Body of pancreas (tissue), 4 donors: ENCODE measurements around the gene IFT81.

ENCODE experiments used
- POLR2A ChIP-seq, 3 donors: fragments of 450-650 bp; IDR thresholded peaks; one replicate each; pipeline ENCODE4 v1.6.1; 2016; ENCODE audit warnings: antibody characterized with exemption in 3 of 3, mild to moderate bottlenecking in 2 of 3
- TF ChIP-seq, protein P1 (sequence below), 7 experiments: fragments of 450-650 bp in 4 of 7; fragments of 200-600 bp in 3 of 7; sonication (generic) in 3 of 7; IDR thresholded peaks; one replicate each; pipeline ENCODE4 v1.5.1; 2016 to 2019; ENCODE audit warnings: antibody characterized with exemption in 7 of 7

DNA sequence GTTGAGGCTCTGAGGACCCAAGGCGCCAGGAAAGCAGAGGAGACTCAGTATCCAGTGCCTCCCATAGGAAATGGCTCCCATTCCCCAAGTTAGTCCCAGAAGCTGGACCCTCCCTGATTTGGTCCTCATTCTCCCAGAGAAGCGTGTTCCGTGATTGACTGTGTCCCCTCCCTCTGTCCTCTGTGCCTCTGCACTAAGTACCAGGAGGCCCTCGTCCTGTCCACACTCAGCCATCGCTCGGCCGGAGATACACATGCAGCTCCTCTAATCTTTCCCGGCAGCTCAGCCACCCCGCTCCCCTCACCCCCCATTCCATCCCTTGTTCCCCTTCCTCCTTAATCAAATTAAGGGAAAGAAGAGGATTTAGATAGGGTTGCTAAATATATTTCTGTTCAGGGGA, 128.6 kb downstream of the IFT81 start:
- TF ChIP-seq, protein P1, sequence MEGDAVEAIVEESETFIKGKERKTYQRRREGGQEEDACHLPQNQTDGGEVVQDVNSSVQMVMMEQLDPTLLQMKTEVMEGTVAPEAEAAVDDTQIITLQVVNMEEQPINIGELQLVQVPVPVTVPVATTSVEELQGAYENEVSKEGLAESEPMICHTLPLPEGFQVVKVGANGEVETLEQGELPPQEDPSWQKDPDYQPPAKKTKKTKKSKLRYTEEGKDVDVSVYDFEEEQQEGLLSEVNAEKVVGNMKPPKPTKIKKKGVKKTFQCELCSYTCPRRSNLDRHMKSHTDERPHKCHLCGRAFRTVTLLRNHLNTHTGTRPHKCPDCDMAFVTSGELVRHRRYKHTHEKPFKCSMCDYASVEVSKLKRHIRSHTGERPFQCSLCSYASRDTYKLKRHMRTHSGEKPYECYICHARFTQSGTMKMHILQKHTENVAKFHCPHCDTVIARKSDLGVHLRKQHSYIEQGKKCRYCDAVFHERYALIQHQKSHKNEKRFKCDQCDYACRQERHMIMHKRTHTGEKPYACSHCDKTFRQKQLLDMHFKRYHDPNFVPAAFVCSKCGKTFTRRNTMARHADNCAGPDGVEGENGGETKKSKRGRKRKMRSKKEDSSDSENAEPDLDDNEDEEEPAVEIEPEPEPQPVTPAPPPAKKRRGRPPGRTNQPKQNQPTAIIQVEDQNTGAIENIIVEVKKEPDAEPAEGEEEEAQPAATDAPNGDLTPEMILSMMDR (IDR thresholded peaks at IDR 0.05), result no peak
- no peak for TF ChIP-seq POLR2A (IDR thresholded peaks at IDR 0.05)
